AG04449 (cell line): Measurements from ENCODE around the gene C1orf174.

ENCODE experiments used
- CTCF ChIA-PET: fragments of 350-600 bp; formaldehyde crosslinking; extraction: SDS; loops from one replicate; lab custom pipeline; 2021; ENCODE audit warnings: antibody characterized with exemption; lab: Yijun Ruan, JAX
- POLR2A ChIA-PET: fragments of 400-600, 350-600 bp; formaldehyde crosslinking; extraction: SDS; loops from one replicate; lab custom pipeline; 2020; ENCODE audit warnings: antibody characterized with exemption, inconsistent platforms; lab: Yijun Ruan, JAX
- DNase-seq: peaks from one replicate; pipeline ENCODE4 v3.0.0-alpha.2; 2010; ENCODE audit warnings: low read depth, low spot score
- H3K4me3 ChIP-seq: 2 replicates; pipeline ENCODE4 v1.5.1; 2011; ENCODE audit warnings: low read depth, mild to moderate bottlenecking, control low read depth, low read length
- TF ChIP-seq, protein P1 (sequence below): IDR thresholded peaks from one replicate; pipeline ENCODE4 v1.5.1; 2011; ENCODE audit warnings: mild to moderate bottlenecking, moderate library complexity, low read length, control low read depth, inconsistent platforms; ENCODE audit not compliant: insufficient read depth; ENCODE audit errors: missing control alignments

The C1orf174 gene

DNA sequence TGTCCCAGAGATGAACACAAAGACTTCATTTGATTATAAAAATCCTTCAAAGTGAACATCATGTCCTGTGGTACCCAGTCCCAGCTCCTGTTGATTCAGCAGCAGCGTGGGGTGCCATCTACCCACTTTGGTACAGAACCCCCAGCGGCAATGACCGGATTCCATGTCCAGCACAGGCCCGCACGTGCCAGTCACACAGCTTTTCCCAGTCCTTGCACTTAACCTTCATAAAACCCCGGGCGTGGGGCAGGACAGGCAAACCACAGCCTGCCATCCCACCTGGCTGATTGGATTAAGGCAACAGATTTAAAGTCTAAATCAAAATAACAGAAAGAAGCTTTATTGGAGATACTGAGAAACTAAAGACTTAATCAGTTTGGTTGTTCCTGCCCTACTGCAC, 58.6 kb downstream of the C1orf174 start:
- CTCF ChIA-PET, result no interaction called here

More for the DNA sequence above, 58.6 kb downstream of the C1orf174 start:
- no peak overlapping the region for H3K4me3 ChIP-seq
- TF ChIP-seq, protein P1, sequence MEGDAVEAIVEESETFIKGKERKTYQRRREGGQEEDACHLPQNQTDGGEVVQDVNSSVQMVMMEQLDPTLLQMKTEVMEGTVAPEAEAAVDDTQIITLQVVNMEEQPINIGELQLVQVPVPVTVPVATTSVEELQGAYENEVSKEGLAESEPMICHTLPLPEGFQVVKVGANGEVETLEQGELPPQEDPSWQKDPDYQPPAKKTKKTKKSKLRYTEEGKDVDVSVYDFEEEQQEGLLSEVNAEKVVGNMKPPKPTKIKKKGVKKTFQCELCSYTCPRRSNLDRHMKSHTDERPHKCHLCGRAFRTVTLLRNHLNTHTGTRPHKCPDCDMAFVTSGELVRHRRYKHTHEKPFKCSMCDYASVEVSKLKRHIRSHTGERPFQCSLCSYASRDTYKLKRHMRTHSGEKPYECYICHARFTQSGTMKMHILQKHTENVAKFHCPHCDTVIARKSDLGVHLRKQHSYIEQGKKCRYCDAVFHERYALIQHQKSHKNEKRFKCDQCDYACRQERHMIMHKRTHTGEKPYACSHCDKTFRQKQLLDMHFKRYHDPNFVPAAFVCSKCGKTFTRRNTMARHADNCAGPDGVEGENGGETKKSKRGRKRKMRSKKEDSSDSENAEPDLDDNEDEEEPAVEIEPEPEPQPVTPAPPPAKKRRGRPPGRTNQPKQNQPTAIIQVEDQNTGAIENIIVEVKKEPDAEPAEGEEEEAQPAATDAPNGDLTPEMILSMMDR, result no peak
- DNase-seq, result no peak
- POLR2A ChIA-PET, result no interaction called here
